ENCODE data around the gene CADPS2.

- TF ChIP-seq EZH2 (IDR thresholded peaks at IDR 0.05) (no peak), CTCF (IDR thresholded peaks at IDR 0.05) (no peak)
Measured at GRCh38 chr7:122402235-122402634, 484.0 kb downstream of the CADPS2 start.

Data from neural progenitor cell (in vitro differentiated cells).